ENCODE measurements around the gene KCNJ14.

DNA sequence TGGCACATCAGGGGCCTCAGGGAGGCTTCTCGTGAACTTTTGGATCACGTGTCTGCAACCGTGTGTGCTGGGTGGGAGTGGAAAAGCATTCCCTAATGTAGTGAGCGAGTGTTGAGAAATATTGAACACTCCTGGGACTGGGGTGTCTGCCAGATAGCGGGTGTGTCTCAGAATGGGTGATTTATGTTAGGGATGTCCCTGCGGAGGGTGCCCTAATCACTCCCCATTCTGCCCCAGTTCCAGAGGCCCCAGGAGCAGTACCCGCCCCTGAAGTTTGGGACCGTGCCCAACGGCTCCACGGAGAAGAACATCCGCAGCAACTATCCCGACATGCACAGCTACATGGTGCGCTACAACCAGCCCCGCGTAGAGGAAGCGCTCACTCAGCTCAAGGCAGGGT, 33.8 kb upstream of the KCNJ14 start:
- TF ChIP-seq, protein P1, sequence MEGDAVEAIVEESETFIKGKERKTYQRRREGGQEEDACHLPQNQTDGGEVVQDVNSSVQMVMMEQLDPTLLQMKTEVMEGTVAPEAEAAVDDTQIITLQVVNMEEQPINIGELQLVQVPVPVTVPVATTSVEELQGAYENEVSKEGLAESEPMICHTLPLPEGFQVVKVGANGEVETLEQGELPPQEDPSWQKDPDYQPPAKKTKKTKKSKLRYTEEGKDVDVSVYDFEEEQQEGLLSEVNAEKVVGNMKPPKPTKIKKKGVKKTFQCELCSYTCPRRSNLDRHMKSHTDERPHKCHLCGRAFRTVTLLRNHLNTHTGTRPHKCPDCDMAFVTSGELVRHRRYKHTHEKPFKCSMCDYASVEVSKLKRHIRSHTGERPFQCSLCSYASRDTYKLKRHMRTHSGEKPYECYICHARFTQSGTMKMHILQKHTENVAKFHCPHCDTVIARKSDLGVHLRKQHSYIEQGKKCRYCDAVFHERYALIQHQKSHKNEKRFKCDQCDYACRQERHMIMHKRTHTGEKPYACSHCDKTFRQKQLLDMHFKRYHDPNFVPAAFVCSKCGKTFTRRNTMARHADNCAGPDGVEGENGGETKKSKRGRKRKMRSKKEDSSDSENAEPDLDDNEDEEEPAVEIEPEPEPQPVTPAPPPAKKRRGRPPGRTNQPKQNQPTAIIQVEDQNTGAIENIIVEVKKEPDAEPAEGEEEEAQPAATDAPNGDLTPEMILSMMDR (conservative IDR thresholded peaks at IDR 0.05; ENCODE audit: low read depth in 2 of 2): no peak
- TF ChIP-seq POLR2AphosphoS5 (IDR thresholded peaks at IDR 0.05; ENCODE audit: low read depth) (no peak), EZH2 (IDR thresholded peaks at IDR 0.05; ENCODE audit: low read depth, unreplicated experiment) (no peak), CREB1 (CRISPR knock-in tag; IDR thresholded peaks at IDR 0.05; ENCODE audit: low read depth) (no peak), JUNB (IDR thresholded peaks at IDR 0.05; ENCODE audit: unreplicated experiment) (no peak), EZH2phosphoT487 (IDR thresholded peaks at IDR 0.05; ENCODE audit: unreplicated experiment) (no peak), ZNF331 (CRISPR knock-in tag; IDR thresholded peaks at IDR 0.05; ENCODE audit: low read depth) (no peak)
- TF ChIP-seq, protein P2, sequence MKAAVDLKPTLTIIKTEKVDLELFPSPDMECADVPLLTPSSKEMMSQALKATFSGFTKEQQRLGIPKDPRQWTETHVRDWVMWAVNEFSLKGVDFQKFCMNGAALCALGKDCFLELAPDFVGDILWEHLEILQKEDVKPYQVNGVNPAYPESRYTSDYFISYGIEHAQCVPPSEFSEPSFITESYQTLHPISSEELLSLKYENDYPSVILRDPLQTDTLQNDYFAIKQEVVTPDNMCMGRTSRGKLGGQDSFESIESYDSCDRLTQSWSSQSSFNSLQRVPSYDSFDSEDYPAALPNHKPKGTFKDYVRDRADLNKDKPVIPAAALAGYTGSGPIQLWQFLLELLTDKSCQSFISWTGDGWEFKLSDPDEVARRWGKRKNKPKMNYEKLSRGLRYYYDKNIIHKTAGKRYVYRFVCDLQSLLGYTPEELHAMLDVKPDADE (IDR thresholded peaks at IDR 0.05): no peak
- TF ChIP-seq, protein P3, sequence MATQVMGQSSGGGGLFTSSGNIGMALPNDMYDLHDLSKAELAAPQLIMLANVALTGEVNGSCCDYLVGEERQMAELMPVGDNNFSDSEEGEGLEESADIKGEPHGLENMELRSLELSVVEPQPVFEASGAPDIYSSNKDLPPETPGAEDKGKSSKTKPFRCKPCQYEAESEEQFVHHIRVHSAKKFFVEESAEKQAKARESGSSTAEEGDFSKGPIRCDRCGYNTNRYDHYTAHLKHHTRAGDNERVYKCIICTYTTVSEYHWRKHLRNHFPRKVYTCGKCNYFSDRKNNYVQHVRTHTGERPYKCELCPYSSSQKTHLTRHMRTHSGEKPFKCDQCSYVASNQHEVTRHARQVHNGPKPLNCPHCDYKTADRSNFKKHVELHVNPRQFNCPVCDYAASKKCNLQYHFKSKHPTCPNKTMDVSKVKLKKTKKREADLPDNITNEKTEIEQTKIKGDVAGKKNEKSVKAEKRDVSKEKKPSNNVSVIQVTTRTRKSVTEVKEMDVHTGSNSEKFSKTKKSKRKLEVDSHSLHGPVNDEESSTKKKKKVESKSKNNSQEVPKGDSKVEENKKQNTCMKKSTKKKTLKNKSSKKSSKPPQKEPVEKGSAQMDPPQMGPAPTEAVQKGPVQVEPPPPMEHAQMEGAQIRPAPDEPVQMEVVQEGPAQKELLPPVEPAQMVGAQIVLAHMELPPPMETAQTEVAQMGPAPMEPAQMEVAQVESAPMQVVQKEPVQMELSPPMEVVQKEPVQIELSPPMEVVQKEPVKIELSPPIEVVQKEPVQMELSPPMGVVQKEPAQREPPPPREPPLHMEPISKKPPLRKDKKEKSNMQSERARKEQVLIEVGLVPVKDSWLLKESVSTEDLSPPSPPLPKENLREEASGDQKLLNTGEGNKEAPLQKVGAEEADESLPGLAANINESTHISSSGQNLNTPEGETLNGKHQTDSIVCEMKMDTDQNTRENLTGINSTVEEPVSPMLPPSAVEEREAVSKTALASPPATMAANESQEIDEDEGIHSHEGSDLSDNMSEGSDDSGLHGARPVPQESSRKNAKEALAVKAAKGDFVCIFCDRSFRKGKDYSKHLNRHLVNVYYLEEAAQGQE (IDR thresholded peaks at IDR 0.05; ENCODE audit: unreplicated experiment): no peak

All from GM23338 (cell line).